ENCODE results near the gene ENAM.

Gene ENAM

GRCh38 chr4:70628444-70628843, at the start of gene ENAM:
Gene ENAM, plus strand, starts transcription at chr4:70628744. Its CDS starts 757 bp downstream, at chr4:70629501.
- DNase-seq: no peak

GRCh38 chr4:70581980-70582379, 46.6 kb upstream of the ENAM start:
- no peak for DNase-seq

- peak; percentile 76 for DNase-seq
These were observed 44.4 kb upstream of the ENAM start for GRCh38 chr4:70583952-70584834.

- no peak for DNase-seq
These were observed 41.7 kb upstream of the ENAM start for GRCh38 chr4:70586841-70587240.

GRCh38 chr4:70589785-70590184, 38.8 kb upstream of the ENAM start:
- DNase-seq: no peak

- DNase-seq: no peak
These were observed 36.5 kb upstream of the ENAM start, which contains the start of gene AMBN for GRCh38 chr4:70591955-70592582. Gene AMBN, plus strand, starts transcription at chr4:70592256. Its CDS starts 103 bp downstream, at chr4:70592359.

- DNase-seq: no peak
These were observed 34.3 kb upstream of the ENAM start for GRCh38 chr4:70594196-70594595.

GRCh38 chr4:70600305-70600704, 28.2 kb upstream of the ENAM start:
- no peak for DNase-seq

GRCh38 chr4:70600977-70601376, 27.6 kb upstream of the ENAM start:
- no peak for DNase-seq

GRCh38 chr4:70601422-70602039, 27.0 kb upstream of the ENAM start:
- DNase-seq: peak; percentile 93

- no peak for DNase-seq
These were observed 24.7 kb upstream of the ENAM start for GRCh38 chr4:70603856-70604255.

- DNase-seq: no peak
These were observed 22.1 kb upstream of the ENAM start for GRCh38 chr4:70606459-70606858.

GRCh38 chr4:70607334-70607853, 21.1 kb upstream of the ENAM start:
- no peak for DNase-seq

GRCh38 chr4:70608324-70608723, 20.2 kb upstream of the ENAM start:
- no peak for DNase-seq

- DNase-seq: peak; percentile 40
These were observed 15.0 kb upstream of the ENAM start for GRCh38 chr4:70613306-70614183.

GRCh38 chr4:70614184-70614555, 14.4 kb upstream of the ENAM start:
- peak; percentile 33 for DNase-seq

- DNase-seq: no peak
These were observed 9.3 kb upstream of the ENAM start for GRCh38 chr4:70619288-70619687.

- DNase-seq: no peak
These were observed 8.8 kb upstream of the ENAM start for GRCh38 chr4:70619778-70620177.

GRCh38 chr4:70623323-70623722, 5.2 kb upstream of the ENAM start:
- DNase-seq: no peak

GRCh38 chr4:70624226-70624793, 4.2 kb upstream of the ENAM start:
- no peak for DNase-seq

GRCh38 chr4:70627620-70628019, 924 bp upstream of the ENAM start:
- DNase-seq: no peak

- DNase-seq: no peak
These were observed 1.0 kb downstream of the ENAM start for GRCh38 chr4:70629469-70630090.
